A673 (cell line): ENCODE data around the gene LMTK2. TPM values are rescaled to one million over a fixed set of nuclear protein-coding genes. Genes with fewer than 3 reads are reported as not detected.
A peak's percentile ranks its signal among the peaks of the same experiment; 100 is the strongest.

Experiments used
- BruUV-seq: library from RNA; stranded (reverse); fragments of 400-500 nt; replicated peaks from 2 replicates; lab custom pipeline; 2021; lab: Mats Ljungman, UMichigan
- CTCF ChIA-PET: fragments of 300-600 bp; sonication (Branson Sonifier 250); formaldehyde crosslinking; loops from one replicate; lab custom pipeline; 2022; ENCODE audit warnings: antibody characterized with exemption; lab: Charles Lee
- POLR2A ChIA-PET: fragments of 300-600 bp; sonication (Branson Sonifier 250); formaldehyde crosslinking; loops from one replicate; lab custom pipeline; 2022; ENCODE audit warnings: antibody characterized with exemption; ENCODE audit not compliant: low non-redundant PET; lab: Charles Lee
- DNase-seq: peaks from one replicate; pipeline ENCODE4 v3.0.0-alpha.2; 2015; ENCODE audit warnings: low spot score
- H3K27ac ChIP-seq: fragments of 200-600 bp; sonication (generic); 2 replicates; pipeline ENCODE4 v1.5.1; 2016; ENCODE audit warnings: mixed run types, low read depth, mild to moderate bottlenecking, mixed read lengths, antibody characterized with exemption, low read length; ENCODE audit not compliant: poor library complexity, severe bottlenecking
- H3K27me3 ChIP-seq: fragments of 200-600 bp; sonication (generic); replicated peaks from 2 replicates; pipeline ENCODE4 v1.6.1; 2017; ENCODE audit warnings: mixed run types, low read depth, mild to moderate bottlenecking, mixed read lengths, antibody characterized with exemption, low read length; ENCODE audit not compliant: insufficient read depth, poor library complexity
- H3K36me3 ChIP-seq: fragments of 200-600 bp; sonication (generic); 2 replicates; pipeline ENCODE4 v1.6.1; 2016; ENCODE audit warnings: mixed run types, mild to moderate bottlenecking, mixed read lengths, antibody characterized with exemption, low read length; ENCODE audit not compliant: insufficient read depth, poor library complexity, severe bottlenecking
- H3K4me1 ChIP-seq: fragments of 200-600 bp; sonication (generic); 2 replicates; pipeline ENCODE4 v1.6.1; 2017; ENCODE audit warnings: mixed run types, mild to moderate bottlenecking, mixed read lengths, antibody characterized with exemption, low read length; ENCODE audit not compliant: insufficient read depth, poor library complexity, severe bottlenecking
- H3K4me3 ChIP-seq: fragments of 200-600 bp; sonication (generic); 2 replicates; pipeline ENCODE4 v1.5.1; 2016; ENCODE audit warnings: low read depth, mixed run types, mild to moderate bottlenecking, mixed read lengths, low read length; ENCODE audit not compliant: poor library complexity, severe bottlenecking
- H3K9me3 ChIP-seq: fragments of 200-600 bp; sonication (generic); 2 replicates; pipeline ENCODE4 v1.6.1; 2016; ENCODE audit warnings: mixed run types, low read depth, mild to moderate bottlenecking, mixed read lengths, antibody characterized with exemption, low read length; ENCODE audit not compliant: poor library complexity, severe bottlenecking
- CTCF ChIP-seq: fragments of 300-800, 200-600 bp; sonication (generic); conservative IDR thresholded peaks from 2 replicates; pipeline ENCODE4 v1.5.1; 2017; ENCODE audit warnings: low read depth, mild to moderate bottlenecking, antibody characterized with exemption, low read length, moderate library complexity, mixed read lengths
- EZH2 ChIP-seq: fragments of 200-600 bp; sonication (generic); IDR thresholded peaks from 2 replicates; pipeline ENCODE4 v1.6.1; 2017; ENCODE audit warnings: borderline replicate concordance, low read depth, mild to moderate bottlenecking, mixed read lengths, antibody characterized with exemption, low read length; ENCODE audit not compliant: poor library complexity, severe bottlenecking
- intact Hi-C: fragments of 100-400 bp; cut with micrococcal nuclease; formaldehyde crosslinking; loops from one replicate; pipeline ENCODE4 v1.10.0; 2022; ENCODE audit not compliant: unreplicated experiment
- total RNA-seq: library from RNA; stranded (reverse); gene quantifications from 2 replicates; pipeline ENCODE4 v1.2.3, GENCODE V29; 2021

The LMTK2 gene
- total RNA-seq, 1 experiment from 2014 or later = 20.6 TPM

GRCh38 chr7:98191668-98192431 lies 85.2 kb downstream of the LMTK2 start:
- no peaks in the 10 kb centered on the region for H3K4me1 ChIP-seq
- BruUV-seq = no TSS peak
- H3K27ac ChIP-seq = no peak overlapping the region
- no peaks in the 10 kb centered on the region for H3K27me3 ChIP-seq
- H3K36me3 ChIP-seq = peaks cover 16% of the 10 kb centered on the region
- intact Hi-C loops = no loop called here
- H3K4me3 ChIP-seq = no peak overlapping the region
- TF ChIP-seq CTCF = no peak
- no peak for TF ChIP-seq EZH2
- no peak for DNase-seq
- POLR2A ChIA-PET = no interaction called here
- CTCF ChIA-PET = no interaction called here
- no peaks in the 10 kb centered on the region for H3K9me3 ChIP-seq

- POLR2A ChIA-PET = no interaction called here
- peaks cover 16% of the 10 kb centered on the region for H3K36me3 ChIP-seq
- H3K4me1 ChIP-seq = no peaks in the 10 kb centered on the region
- CTCF ChIA-PET = no interaction called here
- no peaks in the 10 kb centered on the region for H3K9me3 ChIP-seq
- TF ChIP-seq CTCF (no peak), EZH2 (no peak)
- H3K27ac ChIP-seq = no peak overlapping the region
- no peaks in the 10 kb centered on the region for H3K27me3 ChIP-seq
- intact Hi-C loops = no loop called here
- H3K4me3 ChIP-seq = no peak overlapping the region
- BruUV-seq = TSS peak; percentile 25
- DNase-seq = no peak
Measured at GRCh38 chr7:98192781-98193457, 86.3 kb downstream of the LMTK2 start.

- ChIA-PET POLR2A (no interaction called here), CTCF (no interaction called here)
- Histone ChIP-seq H3K36me3 (peaks cover 16% of the 10 kb centered on the region), H3K27me3 (no peaks in the 10 kb centered on the region), H3K4me3 (no peak overlapping the region), H3K27ac (no peak overlapping the region), H3K9me3 (no peaks in the 10 kb centered on the region), H3K4me1 (no peaks in the 10 kb centered on the region)
- TF ChIP-seq EZH2 (no peak), CTCF (no peak)
- BruUV-seq = no TSS peak
- no peak for DNase-seq
- intact Hi-C loops = no loop called here
Measured at GRCh38 chr7:98193474-98194180, 87.0 kb downstream of the LMTK2 start.
